A673 (cell line): ENCODE data around the gene CA9.

Source experiments
- CTCF ChIP-seq: fragments of 300-800, 200-600 bp; sonication (generic); conservative IDR thresholded peaks from 2 replicates; pipeline ENCODE4 v1.5.1; 2017; ENCODE audit warnings: low read depth, mild to moderate bottlenecking, antibody characterized with exemption, low read length, moderate library complexity, mixed read lengths
- EZH2 ChIP-seq: fragments of 200-600 bp; sonication (generic); IDR thresholded peaks from 2 replicates; pipeline ENCODE4 v1.6.1; 2017; ENCODE audit warnings: borderline replicate concordance, low read depth, mild to moderate bottlenecking, mixed read lengths, antibody characterized with exemption, low read length; ENCODE audit not compliant: poor library complexity, severe bottlenecking

DNA sequence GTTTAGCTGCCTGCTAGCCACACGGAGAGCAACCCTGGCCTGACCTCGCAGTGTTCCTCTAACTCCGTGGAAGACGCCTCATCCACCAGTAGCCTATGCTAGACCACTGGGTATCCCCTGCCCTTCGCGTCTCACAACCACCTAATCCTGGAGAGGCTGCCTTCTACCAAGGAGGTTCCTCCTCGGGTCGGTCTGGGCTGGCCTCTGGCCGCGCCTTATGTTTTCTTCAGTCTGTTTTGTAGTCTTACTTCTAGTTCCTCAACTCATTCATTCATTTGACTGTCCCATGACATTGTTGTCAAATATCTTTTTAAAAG, 17.6 kb downstream of the CA9 start:
- no peak for TF ChIP-seq CTCF
- no peak for TF ChIP-seq EZH2
